GM23338 (cell line): Measurements from ENCODE around the gene NIN.

ENCODE experiments used
- CTCF ChIP-seq, 2 experiments: fragments of 200-600 bp in 1 of 2; sonication (generic) in 1 of 2; conservative IDR thresholded peaks; 2 replicates each; pipeline versions ENCODE4 v1.5.1 to v1.6.1; 2016 to 2017; ENCODE audit warnings: antibody characterized with exemption in 2 of 2, low read depth in 2 of 2, mild to moderate bottlenecking in 2 of 2, moderate library complexity in 1 of 2
- ETS1 ChIP-seq: IDR thresholded peaks from 2 replicates; pipeline ENCODE4 v1.6.1; 2016; ENCODE audit warnings: antibody characterized with exemption
- EZH2 ChIP-seq: fragments of 200-600 bp; sonication (generic); IDR thresholded peaks from one replicate; pipeline ENCODE4 v1.8.0; 2017; ENCODE audit warnings: antibody characterized with exemption, mild to moderate bottlenecking, low read depth; ENCODE audit not compliant: unreplicated experiment
- JUNB ChIP-seq: IDR thresholded peaks from one replicate; pipeline ENCODE4 v1.6.1; 2016; ENCODE audit warnings: antibody characterized with exemption; ENCODE audit not compliant: unreplicated experiment
- POLR2AphosphoS5 ChIP-seq: IDR thresholded peaks from 2 replicates; pipeline ENCODE4 v1.6.1; 2016; ENCODE audit warnings: antibody characterized with exemption, low read depth

GRCh38 chr14:50766338-50766886 is 64.5 kb downstream of the NIN start:
- no peak for TF ChIP-seq CTCF (conservative IDR thresholded peaks at IDR 0.05; ENCODE audit: low read depth in 2 of 2)
- TF ChIP-seq JUNB, result no peak
- no peak for TF ChIP-seq ETS1
- TF ChIP-seq EZH2, result no peak
- no peak for TF ChIP-seq POLR2AphosphoS5
